ENCODE data around the gene DPP10.
"Not testable (repeated sequence)": the region's sequence is repeated elsewhere in the genome, so short reads cannot be mapped to it uniquely, and the experiment has no call there.

The DPP10 gene

DNA sequence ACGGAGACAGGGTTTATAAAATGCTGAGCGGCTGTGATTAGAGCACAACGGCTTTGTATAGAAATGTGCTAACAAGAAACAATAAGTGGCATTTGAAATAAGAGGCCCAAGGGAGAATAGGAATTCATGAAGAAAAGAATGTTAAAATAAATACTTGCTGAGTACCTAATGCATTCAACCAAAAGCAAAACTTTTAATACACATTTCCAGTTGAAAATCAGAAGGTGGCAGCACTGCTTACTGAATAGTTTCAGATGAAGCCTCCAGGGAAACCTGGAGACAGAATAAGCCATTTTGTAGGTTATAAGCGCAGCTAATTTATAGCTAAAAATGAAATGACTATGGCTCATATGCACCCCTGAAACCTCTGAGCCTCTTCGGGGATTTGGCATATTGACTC is 286.6 kb downstream of the DPP10 start:
- H3K9me3 ChIP-seq (ENCODE audit: control insufficient read depth, low read depth, low read length) = no peaks in the 10 kb centered on the region
- H3K4me1 ChIP-seq (ENCODE audit: control insufficient read depth, low read depth, low read length) = no peaks in the 10 kb centered on the region
- no peaks in the 10 kb centered on the region for H3K36me3 ChIP-seq (ENCODE audit: control insufficient read depth, low read depth, low read length)
- H3K4me3 ChIP-seq (ENCODE audit: low read length) = no peak overlapping the region
- H3K9ac ChIP-seq (ENCODE audit: low read length) = no peak overlapping the region
- H3K27ac ChIP-seq (ENCODE audit: low read length) = no peak overlapping the region
- no peaks in the 10 kb centered on the region for H3K27me3 ChIP-seq (ENCODE audit: control insufficient read depth, insufficient read depth, low read length)

DNA sequence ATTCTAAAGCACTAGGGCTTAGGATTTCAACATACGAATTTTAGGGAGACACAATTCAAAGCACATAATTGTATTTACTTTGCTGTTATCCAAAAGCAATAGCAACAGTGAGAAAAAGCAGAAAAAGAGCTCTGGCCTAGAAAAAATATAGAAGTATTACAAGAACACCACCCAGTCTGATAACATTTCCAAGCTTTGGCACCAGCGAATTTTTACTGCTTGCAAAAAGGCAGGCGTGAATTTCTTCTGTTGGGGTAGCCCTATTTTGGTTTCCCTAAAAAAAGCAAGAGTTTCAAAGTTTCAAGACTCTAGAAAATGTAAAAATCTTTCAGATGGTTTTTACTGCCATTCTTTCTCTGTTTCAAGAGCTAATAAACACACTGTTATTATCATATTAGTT is 292.7 kb downstream of the DPP10 start:
- Histone ChIP-seq H3K9ac (ENCODE audit: low read length) (no peak overlapping the region), H3K4me3 (ENCODE audit: low read length) (no peak overlapping the region), H3K27ac (ENCODE audit: low read length) (no peak overlapping the region), H3K27me3 (ENCODE audit: control insufficient read depth, insufficient read depth, low read length) (no peaks in the 10 kb centered on the region), H3K9me3 (ENCODE audit: control insufficient read depth, low read depth, low read length) (no peaks in the 10 kb centered on the region), H3K4me1 (ENCODE audit: control insufficient read depth, low read depth, low read length) (no peaks in the 10 kb centered on the region), H3K36me3 (ENCODE audit: control insufficient read depth, low read depth, low read length) (no peaks in the 10 kb centered on the region)

DNA sequence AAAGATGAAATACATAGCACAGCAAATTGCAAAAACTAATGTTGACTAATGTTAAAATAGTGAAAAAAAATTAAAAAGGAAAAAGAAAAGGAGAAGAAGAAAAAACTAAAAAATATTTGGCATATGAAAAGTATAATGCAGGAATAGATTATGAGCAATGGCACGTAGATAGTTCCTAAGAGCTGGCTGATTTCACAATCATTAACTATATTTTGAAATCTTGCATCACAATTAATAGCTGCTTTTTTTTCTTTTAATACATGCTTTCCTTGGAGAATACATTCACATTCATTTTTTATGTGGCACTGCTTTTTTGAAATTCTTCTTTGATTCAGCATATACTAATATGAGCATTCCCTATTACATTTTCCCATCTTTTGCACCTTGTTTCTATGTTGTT is 299.8 kb downstream of the DPP10 start:
- peaks cover 11% of the 10 kb centered on the region for H3K4me1 ChIP-seq (ENCODE audit: control insufficient read depth, low read depth, low read length)
- no peak overlapping the region for H3K9ac ChIP-seq (ENCODE audit: low read length)
- H3K36me3 ChIP-seq (ENCODE audit: control insufficient read depth, low read depth, low read length) = no peaks in the 10 kb centered on the region
- no peak overlapping the region for H3K27ac ChIP-seq (ENCODE audit: low read length)
- no peaks in the 10 kb centered on the region for H3K9me3 ChIP-seq (ENCODE audit: control insufficient read depth, low read depth, low read length)
- H3K27me3 ChIP-seq (ENCODE audit: control insufficient read depth, insufficient read depth, low read length) = no peaks in the 10 kb centered on the region
- no peak overlapping the region for H3K4me3 ChIP-seq (ENCODE audit: low read length)

DNA sequence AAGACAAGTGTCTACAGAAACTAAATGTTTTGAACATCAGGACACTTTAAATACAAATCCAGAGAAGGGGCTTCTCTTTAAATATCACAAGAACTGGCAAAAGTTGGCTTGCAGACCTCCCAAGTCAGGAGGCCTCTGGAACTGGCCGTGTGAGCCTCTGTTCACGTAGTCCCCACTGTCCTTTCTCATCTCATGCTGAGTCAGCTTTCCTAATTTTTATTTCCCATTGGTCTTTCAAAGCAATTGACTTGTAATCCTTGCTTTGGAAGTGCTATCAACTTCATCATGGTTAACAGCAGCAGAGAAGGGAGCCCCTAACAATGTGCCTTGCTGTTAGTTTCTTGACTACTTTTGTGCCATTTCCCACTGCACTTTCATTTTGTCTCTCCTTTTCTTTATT is 303.3 kb downstream of the DPP10 start:
- no peaks in the 10 kb centered on the region for H3K9me3 ChIP-seq (ENCODE audit: control insufficient read depth, low read depth, low read length)
- H3K4me3 ChIP-seq (ENCODE audit: low read length) = no peak overlapping the region
- no peak overlapping the region for H3K27ac ChIP-seq (ENCODE audit: low read length)
- no peaks in the 10 kb centered on the region for H3K27me3 ChIP-seq (ENCODE audit: control insufficient read depth, insufficient read depth, low read length)
- peaks cover 11% of the 10 kb centered on the region for H3K4me1 ChIP-seq (ENCODE audit: control insufficient read depth, low read depth, low read length)
- H3K9ac ChIP-seq (ENCODE audit: low read length) = no peak overlapping the region
- no peaks in the 10 kb centered on the region for H3K36me3 ChIP-seq (ENCODE audit: control insufficient read depth, low read depth, low read length)

DNA sequence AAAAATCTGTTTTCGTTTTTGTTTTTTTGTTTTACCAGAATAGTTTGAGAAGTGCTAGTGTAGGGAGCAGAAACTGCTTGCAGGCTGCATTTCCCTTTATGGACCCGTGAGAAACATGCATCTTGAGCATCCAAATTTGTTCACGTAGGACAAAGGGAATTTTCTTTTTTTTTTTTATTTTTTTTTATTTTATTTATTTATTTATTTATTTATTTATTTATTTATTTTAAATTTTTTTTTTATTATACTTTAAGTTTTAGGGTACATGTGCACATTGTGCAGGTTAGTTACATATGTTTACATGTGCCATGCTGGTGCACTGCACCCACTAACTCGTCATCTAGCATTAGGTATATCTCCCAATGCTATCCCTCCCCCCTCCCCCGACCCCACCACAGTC is 305.7 kb downstream of the DPP10 start:
- peaks cover 11% of the 10 kb centered on the region for H3K4me1 ChIP-seq (ENCODE audit: control insufficient read depth, low read depth, low read length)
- H3K9ac ChIP-seq (ENCODE audit: low read length); H3K27me3 ChIP-seq (ENCODE audit: control insufficient read depth, insufficient read depth, low read length); H3K9me3 ChIP-seq (ENCODE audit: control insufficient read depth, low read depth, low read length); H3K4me3 ChIP-seq (ENCODE audit: low read length); H3K27ac ChIP-seq (ENCODE audit: low read length); H3K36me3 ChIP-seq (ENCODE audit: control insufficient read depth, low read depth, low read length): not testable (repeated sequence)

DNA sequence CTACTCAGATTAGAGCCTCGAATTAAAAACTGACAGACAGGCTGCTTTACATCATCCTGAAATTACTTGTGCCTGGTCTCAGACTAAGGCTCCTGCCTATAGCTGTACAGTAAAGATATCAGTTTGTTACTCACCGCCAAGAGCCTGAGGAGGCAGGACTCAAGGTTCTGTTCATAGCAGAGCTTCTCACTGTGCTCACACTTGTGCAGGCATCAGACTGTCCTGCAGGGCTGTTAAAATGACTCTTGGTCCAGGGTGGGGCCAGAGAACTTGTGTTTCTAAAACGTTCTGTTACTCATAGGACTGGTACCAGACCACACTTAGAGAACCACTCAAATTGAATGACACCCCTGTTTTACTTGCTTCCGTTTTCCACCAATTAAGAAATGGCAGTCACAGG is 310.0 kb downstream of the DPP10 start:
- no peaks in the 10 kb centered on the region for H3K36me3 ChIP-seq (ENCODE audit: control insufficient read depth, low read depth, low read length)
- no peak overlapping the region for H3K27ac ChIP-seq (ENCODE audit: low read length)
- H3K9me3 ChIP-seq (ENCODE audit: control insufficient read depth, low read depth, low read length) = no peaks in the 10 kb centered on the region
- H3K9ac ChIP-seq (ENCODE audit: low read length) = no peak overlapping the region
- H3K4me3 ChIP-seq (ENCODE audit: low read length) = no peak overlapping the region
- H3K27me3 ChIP-seq (ENCODE audit: control insufficient read depth, insufficient read depth, low read length) = no peaks in the 10 kb centered on the region
- no peaks in the 10 kb centered on the region for H3K4me1 ChIP-seq (ENCODE audit: control insufficient read depth, low read depth, low read length)

DNA sequence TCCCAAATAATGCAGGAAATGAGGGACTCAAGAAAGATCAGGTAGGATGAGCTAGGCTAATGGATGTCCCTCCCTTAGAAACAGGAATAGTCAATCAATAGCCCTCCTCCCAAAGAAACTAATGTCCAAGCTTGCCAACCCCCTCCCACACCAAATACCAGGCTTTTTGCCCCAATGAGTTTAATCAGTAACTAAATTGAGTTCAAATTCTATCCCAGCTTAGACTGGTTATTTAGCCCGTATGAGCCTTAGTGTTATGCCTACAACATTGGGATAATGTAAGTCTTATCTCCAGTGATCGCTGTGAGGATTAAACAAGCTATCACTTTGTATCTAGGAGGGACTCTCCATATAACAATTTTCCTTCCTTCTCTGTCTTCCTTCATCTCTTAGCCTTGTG is 310.7 kb downstream of the DPP10 start:
- Histone ChIP-seq H3K27me3 (ENCODE audit: control insufficient read depth, insufficient read depth, low read length) (no peaks in the 10 kb centered on the region), H3K9me3 (ENCODE audit: control insufficient read depth, low read depth, low read length) (no peaks in the 10 kb centered on the region), H3K4me1 (ENCODE audit: control insufficient read depth, low read depth, low read length) (no peaks in the 10 kb centered on the region), H3K36me3 (ENCODE audit: control insufficient read depth, low read depth, low read length) (no peaks in the 10 kb centered on the region), H3K27ac (ENCODE audit: low read length) (no peak overlapping the region), H3K9ac (ENCODE audit: low read length) (no peak overlapping the region), H3K4me3 (ENCODE audit: low read length) (no peak overlapping the region)

DNA sequence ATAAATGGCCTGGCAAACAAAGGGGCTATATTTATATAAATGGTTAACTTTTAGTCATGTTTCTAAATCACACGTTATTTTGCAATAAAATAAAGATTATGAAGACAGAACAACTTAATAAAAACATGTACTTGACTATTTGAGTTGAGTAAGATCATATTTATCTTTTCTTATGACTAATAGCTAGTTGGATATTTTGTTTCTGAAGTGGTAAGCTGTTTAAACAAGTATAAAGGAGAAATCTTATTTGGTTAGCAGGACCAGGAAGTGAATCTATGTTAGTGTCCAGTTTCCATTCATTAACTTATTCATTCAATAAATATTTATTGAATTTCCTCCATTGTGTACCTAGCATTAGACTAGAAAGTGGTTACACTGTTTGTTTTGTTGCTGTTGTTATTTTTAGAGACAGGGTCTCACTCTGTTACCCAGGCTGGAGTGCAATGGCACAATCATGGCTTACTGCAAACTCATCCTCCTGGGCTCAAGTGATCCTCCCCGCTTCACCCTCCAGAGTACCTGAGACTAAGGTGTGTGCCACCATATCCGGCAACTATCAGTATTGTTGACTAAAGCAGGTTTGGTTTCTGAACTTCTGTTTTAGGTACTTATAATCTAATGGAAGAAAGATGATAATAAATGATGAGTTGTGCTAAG is 312.6 kb downstream of the DPP10 start:
- H3K27ac ChIP-seq (ENCODE audit: low read length) = no peak overlapping the region
- no peaks in the 10 kb centered on the region for H3K27me3 ChIP-seq (ENCODE audit: control insufficient read depth, insufficient read depth, low read length)
- no peak overlapping the region for H3K9ac ChIP-seq (ENCODE audit: low read length)
- H3K4me3 ChIP-seq (ENCODE audit: low read length) = no peak overlapping the region
- no peaks in the 10 kb centered on the region for H3K9me3 ChIP-seq (ENCODE audit: control insufficient read depth, low read depth, low read length)
- H3K36me3 ChIP-seq (ENCODE audit: control insufficient read depth, low read depth, low read length) = no peaks in the 10 kb centered on the region
- no peaks in the 10 kb centered on the region for H3K4me1 ChIP-seq (ENCODE audit: control insufficient read depth, low read depth, low read length)

DNA sequence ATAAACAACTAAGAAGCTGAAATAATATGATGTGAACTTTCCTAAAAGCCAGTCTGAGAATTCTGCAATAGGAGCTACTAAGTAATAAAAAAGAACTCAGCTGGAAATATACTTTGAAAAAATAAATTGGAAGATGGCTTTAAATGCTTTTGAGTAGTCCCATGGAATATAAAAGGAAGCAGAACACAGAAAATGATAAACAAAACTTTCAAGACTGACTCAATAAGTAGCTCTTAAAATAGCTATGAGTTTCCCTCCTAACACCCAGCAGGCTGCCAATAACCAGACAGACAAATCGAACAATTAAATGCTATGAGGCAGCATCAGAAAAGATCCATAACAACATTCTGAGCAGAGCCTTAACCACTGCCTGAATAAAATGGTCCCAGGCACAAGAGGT is 319.9 kb downstream of the DPP10 start:
- Histone ChIP-seq H3K27me3 (ENCODE audit: control insufficient read depth, insufficient read depth, low read length) (no peaks in the 10 kb centered on the region), H3K4me1 (ENCODE audit: control insufficient read depth, low read depth, low read length) (no peaks in the 10 kb centered on the region), H3K9me3 (ENCODE audit: control insufficient read depth, low read depth, low read length) (no peaks in the 10 kb centered on the region), H3K9ac (ENCODE audit: low read length) (no peak overlapping the region), H3K36me3 (ENCODE audit: control insufficient read depth, low read depth, low read length) (no peaks in the 10 kb centered on the region), H3K27ac (ENCODE audit: low read length) (no peak overlapping the region), H3K4me3 (ENCODE audit: low read length) (no peak overlapping the region)

DNA sequence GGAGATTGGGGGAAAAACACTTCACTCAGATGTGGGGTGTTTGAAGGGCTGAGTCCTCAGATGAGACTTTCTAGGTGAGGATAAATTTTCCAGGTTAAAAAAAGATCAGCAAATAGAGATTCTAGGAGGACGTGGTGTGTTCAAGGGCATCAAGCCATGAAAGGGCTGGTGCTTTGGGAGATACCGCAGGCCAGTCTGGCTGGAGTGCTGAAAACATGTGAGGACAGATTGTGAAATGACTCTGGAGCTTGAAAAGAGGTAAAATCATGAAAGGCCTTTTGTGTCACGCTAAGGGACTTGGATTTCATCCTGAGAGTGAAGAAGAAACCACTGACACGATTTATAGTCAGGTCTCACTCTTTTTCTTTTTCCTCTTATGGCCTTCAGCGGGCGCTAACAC is 320.5 kb downstream of the DPP10 start:
- Histone ChIP-seq H3K9ac (ENCODE audit: low read length) (no peak overlapping the region), H3K4me1 (ENCODE audit: control insufficient read depth, low read depth, low read length) (no peaks in the 10 kb centered on the region), H3K4me3 (ENCODE audit: low read length) (no peak overlapping the region), H3K27me3 (ENCODE audit: control insufficient read depth, insufficient read depth, low read length) (no peaks in the 10 kb centered on the region), H3K27ac (ENCODE audit: low read length) (no peak overlapping the region), H3K36me3 (ENCODE audit: control insufficient read depth, low read depth, low read length) (no peaks in the 10 kb centered on the region), H3K9me3 (ENCODE audit: control insufficient read depth, low read depth, low read length) (no peaks in the 10 kb centered on the region)

DNA sequence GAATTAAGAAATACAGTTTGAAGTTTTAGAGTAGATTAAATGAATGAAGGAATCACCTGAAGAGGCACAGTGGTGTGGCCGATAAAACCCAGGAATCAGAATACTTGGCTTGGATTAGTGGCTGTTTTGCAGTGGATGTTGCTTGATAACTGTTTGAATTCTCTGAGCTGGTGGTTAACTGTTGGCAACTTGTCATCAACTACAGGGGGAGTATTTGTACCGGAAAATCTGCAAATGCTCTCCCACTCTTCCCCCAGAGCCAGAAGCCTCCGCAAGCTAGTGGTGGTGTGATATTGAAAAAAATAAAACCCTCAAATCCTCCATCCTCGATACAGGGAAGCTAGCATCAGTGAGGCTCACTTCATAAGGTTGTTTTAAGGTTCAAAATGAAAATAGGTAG is 326.7 kb downstream of the DPP10 start:
- H3K27me3 ChIP-seq (ENCODE audit: control insufficient read depth, insufficient read depth, low read length) = no peaks in the 10 kb centered on the region
- H3K9ac ChIP-seq (ENCODE audit: low read length) = no peak overlapping the region
- peaks cover 3% of the 10 kb centered on the region for H3K4me1 ChIP-seq (ENCODE audit: control insufficient read depth, low read depth, low read length)
- H3K4me3 ChIP-seq (ENCODE audit: low read length) = no peak overlapping the region
- no peaks in the 10 kb centered on the region for H3K9me3 ChIP-seq (ENCODE audit: control insufficient read depth, low read depth, low read length)
- H3K27ac ChIP-seq (ENCODE audit: low read length) = no peak overlapping the region
- no peaks in the 10 kb centered on the region for H3K36me3 ChIP-seq (ENCODE audit: control insufficient read depth, low read depth, low read length)

DNA sequence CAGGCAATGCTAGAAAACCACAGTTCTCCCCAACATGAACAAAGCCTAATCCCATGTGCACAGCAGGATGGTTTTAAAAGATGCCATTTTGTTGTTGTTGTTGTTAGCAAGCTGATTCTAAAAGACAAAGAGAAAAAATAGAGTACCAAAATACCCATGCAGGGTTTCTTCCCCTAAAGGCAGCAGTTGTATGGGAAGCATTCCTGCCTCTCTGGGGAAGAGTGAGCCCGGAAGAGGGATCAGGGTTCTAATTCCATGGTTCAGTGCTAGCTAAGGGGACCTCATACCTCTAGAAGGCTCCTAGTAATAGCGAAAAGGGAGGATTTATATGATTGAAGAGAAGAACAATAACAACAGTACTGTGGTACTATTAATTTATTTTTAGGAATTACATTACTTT is 327.6 kb downstream of the DPP10 start:
- Histone ChIP-seq H3K9me3 (ENCODE audit: control insufficient read depth, low read depth, low read length) (no peaks in the 10 kb centered on the region), H3K36me3 (ENCODE audit: control insufficient read depth, low read depth, low read length) (no peaks in the 10 kb centered on the region), H3K4me3 (ENCODE audit: low read length) (no peak overlapping the region), H3K27me3 (ENCODE audit: control insufficient read depth, insufficient read depth, low read length) (no peaks in the 10 kb centered on the region), H3K4me1 (ENCODE audit: control insufficient read depth, low read depth, low read length) (peaks cover 3% of the 10 kb centered on the region), H3K9ac (ENCODE audit: low read length) (no peak overlapping the region), H3K27ac (ENCODE audit: low read length) (no peak overlapping the region)
